Calu3 (cell line): Measurements from ENCODE around the gene TDRD9. TPM values are rescaled to one million over a fixed set of nuclear protein-coding genes. Genes with fewer than 3 reads are reported as not detected.

ENCODE experiments used
- BruUV-seq: library from RNA; stranded (reverse); fragments of 400-500 nt; replicated peaks from 2 replicates; lab custom pipeline; 2021; lab: Mats Ljungman, UMichigan
- CTCF ChIA-PET: fragments of 300-600 bp; sonication (Branson Sonifier 250); formaldehyde crosslinking; loops from one replicate; lab custom pipeline; 2022; ENCODE audit warnings: antibody characterized with exemption; lab: Charles Lee
- DNase-seq: peaks from one replicate; pipeline ENCODE4 v3.0.0; 2022
- H3K27ac Mint-ChIP-seq: one replicate; pipeline ENCODE4 v1.8.0; 2022; ENCODE audit warnings: mixed read lengths; ENCODE audit not compliant: unreplicated experiment
- H3K27me3 Mint-ChIP-seq: one replicate; pipeline ENCODE4 v1.8.0; 2022; ENCODE audit warnings: mixed read lengths; ENCODE audit not compliant: unreplicated experiment
- H3K36me3 Mint-ChIP-seq: one replicate; pipeline ENCODE4 v1.8.0; 2022; ENCODE audit warnings: mild to moderate bottlenecking, moderate library complexity, mixed read lengths; ENCODE audit not compliant: insufficient read depth, unreplicated experiment
- H3K4me1 Mint-ChIP-seq: one replicate; pipeline ENCODE4 v1.8.0; 2022; ENCODE audit warnings: mild to moderate bottlenecking, low read depth, mixed read lengths; ENCODE audit not compliant: unreplicated experiment
- H3K4me3 Mint-ChIP-seq: one replicate; pipeline ENCODE4 v1.8.0; 2022; ENCODE audit warnings: mild to moderate bottlenecking, low read depth, moderate library complexity, mixed read lengths; ENCODE audit not compliant: unreplicated experiment
- H3K9me3 Mint-ChIP-seq: one replicate; pipeline ENCODE4 v1.8.0; 2022; ENCODE audit warnings: low read depth, mixed read lengths; ENCODE audit not compliant: unreplicated experiment
- CTCF ChIP-seq: fragments of 200-600 bp; IDR thresholded peaks from one replicate; pipeline ENCODE4 v1.8.0; 2022; ENCODE audit warnings: antibody characterized with exemption; ENCODE audit not compliant: unreplicated experiment
- intact Hi-C: fragments of 100-400 bp; cut with micrococcal nuclease; formaldehyde crosslinking; loops from one replicate; pipeline ENCODE4 v1.10.0; 2022; ENCODE audit not compliant: unreplicated experiment
- total RNA-seq: library from RNA; stranded (reverse); gene quantifications from 2 replicates; pipeline ENCODE4 v1.2.3, GENCODE V29; 2022

TDRD9 gene
- total RNA-seq, 1 experiment from 2014 or later: not detected

- H3K36me3 Mint-ChIP-seq: no peaks in the 10 kb centered on the region
- no peak for TF ChIP-seq CTCF
- H3K9me3 Mint-ChIP-seq: no peaks in the 10 kb centered on the region
- intact Hi-C loops: no loop called here
- CTCF ChIA-PET: interaction anchor here (0.5 to 1.3 kb wide), 3 partner anchors 10 to 1330 kb away, joined by 3 to 4 read pairs (median 3); no protein-coding TSS in a partner anchor
- no TSS peak for BruUV-seq
- no peak overlapping the region for H3K27ac Mint-ChIP-seq
- H3K4me1 Mint-ChIP-seq: no peaks in the 10 kb centered on the region
- peaks cover 46% of the 10 kb centered on the region for H3K27me3 Mint-ChIP-seq
- DNase-seq: no peak
- H3K4me3 Mint-ChIP-seq: no peak overlapping the region
Measured at GRCh38 chr14:104086661-104087461, 158.6 kb downstream of the TDRD9 start.

- H3K4me3 Mint-ChIP-seq: no peak overlapping the region
- TF ChIP-seq CTCF: no peak
- no peaks in the 10 kb centered on the region for H3K36me3 Mint-ChIP-seq
- BruUV-seq: no TSS peak
- H3K27me3 Mint-ChIP-seq: peaks cover 40% of the 10 kb centered on the region
- H3K9me3 Mint-ChIP-seq: no peaks in the 10 kb centered on the region
- CTCF ChIA-PET: interaction anchor here (1.3 kb wide), 1 partner anchor 10 kb away, joined by 3 read pairs; no protein-coding TSS in a partner anchor
- intact Hi-C loops: no loop called here
- no peak overlapping the region for H3K27ac Mint-ChIP-seq
- no peaks in the 10 kb centered on the region for H3K4me1 Mint-ChIP-seq
- no peak for DNase-seq
Measured at GRCh38 chr14:104087505-104087904, 159.2 kb downstream of the TDRD9 start.

- no TSS peak for BruUV-seq
- CTCF ChIA-PET: interaction anchor here (0.6 to 1.3 kb wide), 2 partner anchors 9 to 10 kb away, joined by 3 to 4 read pairs; no protein-coding TSS in a partner anchor
- Mint-ChIP-seq H3K27me3 (peaks cover 33% of the 10 kb centered on the region), H3K27ac (no peak overlapping the region), H3K4me3 (no peak overlapping the region), H3K4me1 (no peaks in the 10 kb centered on the region), H3K36me3 (no peaks in the 10 kb centered on the region), H3K9me3 (no peaks in the 10 kb centered on the region)
- intact Hi-C loops: no loop called here
- DNase-seq: no peak
- no peak for TF ChIP-seq CTCF
Measured at GRCh38 chr14:104087981-104088850, 160.0 kb downstream of the TDRD9 start.

GRCh38 chr14:104090071-104090748, 162.0 kb downstream of the TDRD9 start:
- peaks cover 23% of the 10 kb centered on the region for H3K27me3 Mint-ChIP-seq
- H3K36me3 Mint-ChIP-seq: no peaks in the 10 kb centered on the region
- no peaks in the 10 kb centered on the region for H3K9me3 Mint-ChIP-seq
- CTCF ChIA-PET: no interaction called here
- no peak for DNase-seq
- no peak overlapping the region for H3K27ac Mint-ChIP-seq
- intact Hi-C loops: no loop called here
- peaks cover 8% of the 10 kb centered on the region for H3K4me1 Mint-ChIP-seq
- no peak overlapping the region for H3K4me3 Mint-ChIP-seq
- no TSS peak for BruUV-seq
- no peak for TF ChIP-seq CTCF
